Keratinocyte (primary cell): ENCODE results near the gene CLDN18. TPM values are rescaled to one million over a fixed set of nuclear protein-coding genes. Genes with fewer than 3 reads are reported as not detected.

Source experiments
- DNase-seq: peaks from one replicate; pipeline ENCODE4 v3.0.0-alpha.2; 2011; ENCODE audit warnings: low read depth, missing footprints, low spot score
- FAIRE-seq: peaks from 2 replicates; lab custom pipeline; 2011; peaks lifted over from hg19 to GRCh38; lab: Jason Lieb, UNC
- H2AFZ ChIP-seq: 2 replicates; pipeline ENCODE4 v1.6.0; 2012; ENCODE audit warnings: low read length, control low read depth, inconsistent platforms; ENCODE audit not compliant: control insufficient read depth
- H3K27ac ChIP-seq: 2 replicates; pipeline ENCODE4 v1.5.1; 2011; ENCODE audit warnings: low read length; ENCODE audit not compliant: control insufficient read depth, insufficient read depth
- H3K27me3 ChIP-seq: 3 replicates; pipeline ENCODE4 v1.6.0; 2011; ENCODE audit warnings: low read length; ENCODE audit not compliant: control insufficient read depth, insufficient read depth; ENCODE audit errors: extremely low read depth
- H3K36me3 ChIP-seq, 2 experiments: 2 replicates in 1 of 2; 3 replicates in 1 of 2; pipeline ENCODE4 v1.5.1; 2011; ENCODE audit warnings: low read length in 2 of 2, mild to moderate bottlenecking in 1 of 2; ENCODE audit not compliant: control insufficient read depth in 2 of 2, insufficient read depth in 2 of 2; ENCODE audit errors: extremely low read depth in 1 of 2
- H3K4me1 ChIP-seq: 3 replicates; pipeline ENCODE4 v1.5.1; 2011; ENCODE audit warnings: low read length; ENCODE audit not compliant: control insufficient read depth, insufficient read depth; ENCODE audit errors: extremely low read depth
- H3K4me2 ChIP-seq: 3 replicates; pipeline ENCODE4 v1.6.0; 2011; ENCODE audit warnings: low read depth, low read length; ENCODE audit not compliant: control insufficient read depth, insufficient read depth; ENCODE audit errors: extremely low read depth
- H3K4me3 ChIP-seq, 3 experiments: fragments of 200-600 bp in 1 of 3; sonication (generic) in 1 of 3; 2 replicates in 2 of 3; 3 replicates in 1 of 3; pipeline ENCODE4 v1.5.1; 2011 to 2016; ENCODE audit warnings: low read length in 3 of 3, mild to moderate bottlenecking in 3 of 3, control low read depth in 2 of 3, inconsistent platforms in 1 of 3, low read depth in 1 of 3, mixed read lengths in 1 of 3, mixed run types in 1 of 3, moderate library complexity in 1 of 3; ENCODE audit not compliant: control insufficient read depth in 2 of 3, insufficient read depth in 2 of 3; ENCODE audit errors: extremely low read depth in 1 of 3
- H3K79me2 ChIP-seq: 2 replicates; pipeline ENCODE4 v1.6.0; 2012; ENCODE audit warnings: low read length; ENCODE audit not compliant: control insufficient read depth, insufficient read depth
- H3K9ac ChIP-seq: 3 replicates; pipeline ENCODE4 v1.6.0; 2011; ENCODE audit warnings: low read length; ENCODE audit not compliant: control insufficient read depth, insufficient read depth; ENCODE audit errors: extremely low read depth
- H3K9me1 ChIP-seq: 3 replicates; pipeline ENCODE4 v1.6.0; 2011; ENCODE audit warnings: low read length; ENCODE audit not compliant: control insufficient read depth, insufficient read depth; ENCODE audit errors: extremely low read depth
- H3K9me3 ChIP-seq: 2 replicates; pipeline ENCODE4 v1.5.1; 2012; ENCODE audit warnings: low read depth, low read length; ENCODE audit not compliant: control insufficient read depth
- H4K20me1 ChIP-seq: 3 replicates; pipeline ENCODE4 v1.6.0; 2011; ENCODE audit warnings: low read length; ENCODE audit not compliant: control insufficient read depth, insufficient read depth; ENCODE audit errors: extremely low read depth
- CTCF ChIP-seq, 3 experiments: IDR thresholded peaks in 1 of 3; conservative IDR thresholded peaks in 1 of 3; optimal IDR thresholded peaks in 1 of 3; 2 replicates in 2 of 3; 3 replicates in 1 of 3; pipeline versions ENCODE3 to v1.5.1; 2011; ENCODE audit warnings: low read length in 3 of 3, mild to moderate bottlenecking in 3 of 3, moderate library complexity in 2 of 3, control low read depth in 1 of 3, inconsistent platforms in 1 of 3; ENCODE audit not compliant: insufficient read depth in 2 of 3; ENCODE audit errors: extremely low read depth in 1 of 3
- EZH2 ChIP-seq: IDR thresholded peaks from one replicate; pipeline ENCODE4 v1.6.1; 2012; ENCODE audit warnings: inconsistent platforms, mild to moderate bottlenecking, low read length, moderate library complexity
- dilution Hi-C: fragments of 300-500 bp; cut with MboI; formaldehyde crosslinking; loops from one replicate; pipeline ENCODE4 v1.7.0; 2020; ENCODE audit warnings: low sequenced_read_pairs; ENCODE audit not compliant: extremely low pct_ligation_motif_present
- polyA plus RNA-seq, 5 experiments: library from polyadenylated mRNA; depleted of rRNA in 3 of 5; stranded (reverse) in 3 of 5; stranded (forward) in 1 of 5; unstranded in 1 of 5; fragments of >200 nt; gene quantifications; 1 replicate in 1 of 5; 2 replicates in 3 of 5; 3 replicates in 1 of 5; pipeline versions ENCODE4 v1.2.1 to v1.2.3, GENCODE V29; 2011 to 2012; ENCODE audit warnings: missing spikeins in 2 of 5, low read depth in 1 of 5, low replicate concordance in 1 of 5

The CLDN18 gene
- polyA plus RNA-seq, 1 donor (not counting 4 experiments of a cell fraction or from before 2014, with no cell fraction given), result not detected

GRCh38 chr3:137987723-137988122 is 22.2 kb upstream of the CLDN18 start:
- H3K79me2 ChIP-seq, result no peaks in the 10 kb centered on the region
- dilution Hi-C loops, result no loop called here
- no peaks in the 10 kb centered on the region for H3K9me1 ChIP-seq
- H3K27me3 ChIP-seq, result no peaks in the 10 kb centered on the region
- H3K4me3 ChIP-seq, result no peak overlapping the region
- no peak overlapping the region for H3K27ac ChIP-seq
- H3K9me3 ChIP-seq, result no peaks in the 10 kb centered on the region
- H3K9ac ChIP-seq, result no peak overlapping the region
- no peak overlapping the region for H3K4me2 ChIP-seq
- no peak for TF ChIP-seq CTCF (optimal IDR thresholded peaks at IDR 0.05 in 1 of 3, IDR thresholded peaks at IDR 0.05 in 1 of 3, conservative IDR thresholded peaks at IDR 0.05 in 1 of 3; ENCODE audit: extremely low read depth in 1 of 3, insufficient read depth in 2 of 3, low read length in 3 of 3)
- no peak for TF ChIP-seq EZH2
- no peak for DNase-seq
- no peak overlapping the region for H2AFZ ChIP-seq
- H4K20me1 ChIP-seq, result no peaks in the 10 kb centered on the region
- no peaks in the 10 kb centered on the region for H3K36me3 ChIP-seq
- no peak for FAIRE-seq
- peaks cover 5% of the 10 kb centered on the region for H3K4me1 ChIP-seq

GRCh38 chr3:137988152-137988551 is 21.8 kb upstream of the CLDN18 start:
- Histone ChIP-seq H3K4me1 (peaks cover 5% of the 10 kb centered on the region), H3K4me2 (no peak overlapping the region), H3K27ac (no peak overlapping the region), H3K9me1 (no peaks in the 10 kb centered on the region), H4K20me1 (no peaks in the 10 kb centered on the region), H3K9ac (no peak overlapping the region), H3K79me2 (no peaks in the 10 kb centered on the region), H3K36me3 (no peaks in the 10 kb centered on the region), H2AFZ (no peak overlapping the region), H3K4me3 (no peak overlapping the region), H3K27me3 (no peaks in the 10 kb centered on the region), H3K9me3 (no peaks in the 10 kb centered on the region)
- dilution Hi-C loops, result no loop called here
- FAIRE-seq (no peak), DNase-seq (no peak)
- TF ChIP-seq CTCF (optimal IDR thresholded peaks at IDR 0.05 in 1 of 3, IDR thresholded peaks at IDR 0.05 in 1 of 3, conservative IDR thresholded peaks at IDR 0.05 in 1 of 3; ENCODE audit: extremely low read depth in 1 of 3, insufficient read depth in 2 of 3, low read length in 3 of 3) (no peak), EZH2 (no peak)
